Activated CD4-positive, alpha-beta memory T cell treated with anti-CD3 and anti-CD28 coated beads, Interleukin-2, amount 10 ng/mL, durations not matched to agents 7 days and 5 days (primary cell): ENCODE measurements around the gene PATL2. TPM values are rescaled to one million over a fixed set of nuclear protein-coding genes. Genes with fewer than 3 reads are reported as not detected.

Experiments used
- CTCF ChIA-PET: fragments of 350-600 bp; sonication (Branson Sonifier 250); formaldehyde crosslinking; loops from one replicate; lab custom pipeline; 2021; ENCODE audit warnings: antibody characterized with exemption, inconsistent platforms; lab: Charles Lee
- POLR2A ChIA-PET: fragments of 350-600 bp; sonication (Branson Sonifier 250); formaldehyde crosslinking; loops from one replicate; lab custom pipeline; 2021; ENCODE audit warnings: antibody characterized with exemption; lab: Charles Lee
- DNase-seq: peaks from one replicate; pipeline ENCODE4 v3.0.0-alpha.2; 2020
- H3K27ac Mint-ChIP-seq: one replicate; pipeline ENCODE4 v1.8.0; 2021; ENCODE audit warnings: mild to moderate bottlenecking, mixed read lengths
- H3K27me3 Mint-ChIP-seq: one replicate; pipeline ENCODE4 v1.8.0; 2021; ENCODE audit warnings: mixed read lengths
- H3K36me3 Mint-ChIP-seq: one replicate; pipeline ENCODE4 v1.8.0; 2021; ENCODE audit warnings: low read depth, mixed read lengths
- H3K4me1 Mint-ChIP-seq: one replicate; pipeline ENCODE4 v1.8.0; 2021; ENCODE audit warnings: mixed read lengths
- H3K4me3 Mint-ChIP-seq: one replicate; pipeline ENCODE4 v1.8.0; 2021; ENCODE audit warnings: mild to moderate bottlenecking, mixed read lengths
- H3K9me3 Mint-ChIP-seq: one replicate; pipeline ENCODE4 v1.8.0; 2021; ENCODE audit warnings: mixed read lengths
- total RNA-seq, 2 experiments: library from RNA; stranded (reverse); gene quantifications; one replicate each; pipeline ENCODE4 v1.2.3, GENCODE V29; 2021

Gene PATL2
- total RNA-seq, 2 experiments from 2014 or later = 36.3 to 36.8 TPM

DNA sequence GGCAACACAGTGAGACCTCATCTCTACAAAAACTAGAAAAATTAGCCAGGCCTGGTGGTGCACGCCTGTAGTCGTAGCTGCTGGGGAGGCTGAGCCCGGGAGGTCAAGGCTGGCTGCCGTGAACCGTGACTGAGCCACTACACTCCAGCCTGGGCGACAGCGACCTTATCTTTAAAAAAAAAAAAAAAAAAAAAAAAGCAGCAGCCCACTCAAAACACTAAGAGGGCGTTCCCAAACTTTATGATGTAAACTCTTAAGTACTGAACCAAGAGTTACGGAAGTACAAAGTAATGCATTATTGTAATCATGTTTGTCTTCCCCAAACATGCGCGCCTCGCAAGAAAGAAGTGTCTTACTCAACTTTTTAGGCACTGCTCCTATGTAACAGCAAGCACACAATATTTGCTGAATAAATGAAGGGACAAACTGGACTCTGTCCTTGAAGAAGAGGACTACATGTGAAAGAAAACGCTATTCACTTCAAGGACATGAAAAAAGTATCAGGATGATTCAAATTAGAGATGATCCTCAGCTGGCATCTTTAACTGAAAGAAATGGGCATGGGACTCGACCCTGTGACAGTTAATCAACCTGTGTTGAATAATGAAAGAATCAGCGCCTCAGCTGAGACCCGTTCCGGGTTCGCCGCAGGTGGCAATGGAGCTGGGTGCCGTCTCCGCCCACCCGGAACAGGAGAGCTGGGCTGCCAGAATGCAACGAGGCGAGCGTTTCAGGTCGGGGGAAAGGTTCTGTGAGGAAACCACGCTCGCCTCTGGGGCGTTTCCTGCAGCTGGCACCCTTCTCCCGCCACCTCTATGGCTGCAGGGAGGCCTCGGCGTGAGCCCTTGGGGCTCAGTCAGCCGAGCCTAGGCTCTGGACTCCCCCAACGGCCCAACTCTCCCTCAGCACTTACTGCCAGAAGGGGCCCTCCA lies 48.4 kb downstream of the PATL2 start:
- Mint-ChIP-seq H3K27ac (peak overlapping the region; percentile 92), H3K27me3 (no peaks in the 10 kb centered on the region), H3K4me3 (peak overlapping the region; percentile 97), H3K4me1 (peaks cover 55% of the 10 kb centered on the region), H3K36me3 (peaks cover 22% of the 10 kb centered on the region), H3K9me3 (no peaks in the 10 kb centered on the region)
- peak; percentile 90 for DNase-seq
- ChIA-PET CTCF (interaction anchor here (0.6 to 7.4 kb wide), 29 partner anchors 8 to 118 kb away, joined by 3 to 329 read pairs (median 5); partner anchors contain the start of genes B2M, PATL2 and TRIM69), POLR2A (interaction anchor here (0.6 to 35.5 kb wide), 33 partner anchors 11 to 235 kb away, joined by 3 to 4153 read pairs (median 6); partner anchors contain the start of genes B2M, CTDSPL2, EIF3J and PATL2)

DNA sequence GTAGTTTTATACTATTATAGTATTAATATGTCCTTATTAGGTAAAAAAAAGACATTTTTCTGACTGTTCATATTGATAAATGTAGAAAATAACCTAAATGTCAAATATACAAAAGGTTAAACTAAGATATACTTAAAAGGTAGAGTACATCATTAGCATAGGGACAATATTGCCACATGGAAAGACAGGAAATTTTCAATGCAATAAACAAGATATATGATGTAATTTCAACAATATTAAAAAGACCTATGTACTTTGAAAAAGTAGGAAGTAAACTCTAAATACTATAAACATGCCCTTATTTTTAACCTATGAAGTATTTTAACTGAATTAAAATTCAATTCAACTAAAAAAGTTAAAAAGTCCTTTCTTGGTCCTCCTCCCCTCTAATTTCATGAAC lies 49.5 kb downstream of the PATL2 start:
- Mint-ChIP-seq H3K4me3 (peak overlapping the region; percentile 97), H3K36me3 (peaks cover 27% of the 10 kb centered on the region), H3K27ac (peak overlapping the region; percentile 13), H3K9me3 (no peaks in the 10 kb centered on the region), H3K4me1 (peaks cover 44% of the 10 kb centered on the region), H3K27me3 (no peaks in the 10 kb centered on the region)
- no peak for DNase-seq
- POLR2A ChIA-PET = interaction anchor here (1.8 to 35.5 kb wide), 7 partner anchors 11 to 234 kb away, joined by 11 to 4153 read pairs (median 47); partner anchors contain the start of genes B2M, CTDSPL2, PATL2 and TRIM69
- CTCF ChIA-PET = interaction anchor here (1.0 to 7.4 kb wide), 11 partner anchors 21 to 115 kb away, joined by 3 to 329 read pairs (median 7); partner anchors contain the start of genes B2M, PATL2 and TRIM69

DNA sequence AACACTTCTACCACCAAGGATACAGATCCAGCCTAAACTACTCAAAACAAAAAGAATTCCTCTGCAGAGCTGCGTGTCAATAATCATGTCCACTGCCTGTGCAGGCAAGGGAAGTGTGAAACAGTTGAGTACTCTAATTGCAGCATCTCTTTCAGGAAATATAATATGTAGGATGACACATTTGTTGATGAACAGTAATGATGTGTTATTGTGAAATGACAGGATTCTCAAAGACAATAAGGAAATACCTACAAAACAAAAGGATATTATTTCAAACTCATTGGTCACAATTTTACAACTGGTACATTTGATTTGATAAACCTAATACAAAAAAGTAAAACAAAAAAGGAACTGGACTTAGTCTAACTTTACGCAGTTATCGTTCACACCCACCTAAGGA lies 52.1 kb downstream of the PATL2 start:
- H3K9me3 Mint-ChIP-seq = no peaks in the 10 kb centered on the region
- H3K27me3 Mint-ChIP-seq = no peaks in the 10 kb centered on the region
- no peak overlapping the region for H3K4me3 Mint-ChIP-seq
- POLR2A ChIA-PET = interaction anchor here (35.5 kb wide), 1 partner anchor 62 kb away, joined by 4153 read pairs; the partner anchor contains the start of genes B2M, PATL2 and TRIM69
- DNase-seq = no peak
- H3K4me1 Mint-ChIP-seq = peaks cover 25% of the 10 kb centered on the region
- CTCF ChIA-PET = interaction anchor here (0.6 to 1.5 kb wide), 3 partner anchors 17 to 79 kb away, joined by 3 to 8 read pairs (median 3); no protein-coding TSS in a partner anchor
- H3K36me3 Mint-ChIP-seq = peaks cover 43% of the 10 kb centered on the region
- no peak overlapping the region for H3K27ac Mint-ChIP-seq

DNA sequence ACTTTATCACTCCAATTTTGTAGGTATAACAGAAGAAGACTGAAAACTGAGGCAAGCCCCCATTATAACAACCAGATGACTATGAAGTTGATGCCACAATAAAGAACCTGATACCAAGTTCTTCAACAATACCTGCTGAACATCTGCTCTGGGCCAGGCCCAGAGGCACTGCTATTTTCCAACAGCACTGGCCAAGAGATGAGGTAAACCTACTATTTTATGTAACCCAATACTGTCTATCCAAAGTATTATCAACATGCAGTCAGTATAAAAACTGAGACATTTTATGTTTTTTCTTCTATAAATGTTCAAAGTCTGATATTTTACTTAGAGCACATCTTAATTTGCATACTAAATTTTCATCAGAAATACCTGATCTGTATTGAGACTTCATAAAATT lies 53.7 kb downstream of the PATL2 start:
- peaks cover 22% of the 10 kb centered on the region for H3K4me1 Mint-ChIP-seq
- H3K27me3 Mint-ChIP-seq = no peaks in the 10 kb centered on the region
- DNase-seq = no peak
- no peak overlapping the region for H3K4me3 Mint-ChIP-seq
- H3K36me3 Mint-ChIP-seq = peaks cover 49% of the 10 kb centered on the region
- ChIA-PET POLR2A (interaction anchor here (0.7 to 1.7 kb wide), 5 partner anchors 20 to 78 kb away, joined by 3 to 7 read pairs (median 4); partner anchors contain the start of genes B2M, PATL2 and TRIM69), CTCF (interaction anchor here (1.3 to 1.7 kb wide), 3 partner anchors 10 to 81 kb away, joined by 3 to 4 read pairs (median 3); no protein-coding TSS in a partner anchor)
- H3K27ac Mint-ChIP-seq = no peak overlapping the region
- H3K9me3 Mint-ChIP-seq = no peaks in the 10 kb centered on the region

DNA sequence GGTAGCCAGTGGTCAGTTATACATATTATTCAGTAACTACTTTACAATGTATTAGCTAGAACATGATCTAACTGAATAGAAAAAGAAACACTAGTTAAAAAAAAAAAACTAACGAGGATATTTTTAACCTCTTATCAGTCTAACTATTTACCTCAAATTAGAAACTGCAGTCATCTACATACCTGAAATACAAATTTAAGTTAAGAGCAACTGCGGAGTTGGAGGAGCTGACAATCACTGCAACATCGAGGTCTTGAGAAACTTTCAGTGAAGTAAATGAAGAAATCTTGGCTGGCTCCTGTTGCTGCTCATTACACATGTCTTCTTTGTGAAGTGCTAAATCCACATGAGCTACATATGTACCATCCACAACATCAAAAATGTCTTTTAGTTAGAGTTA lies 54.2 kb downstream of the PATL2 start:
- ChIA-PET POLR2A (interaction anchor here (0.7 to 1.7 kb wide), 5 partner anchors 20 to 79 kb away, joined by 3 to 7 read pairs (median 4); partner anchors contain the start of genes B2M, PATL2 and TRIM69), CTCF (interaction anchor here (0.9 to 1.7 kb wide), 4 partner anchors 9 to 82 kb away, joined by 3 to 4 read pairs (median 3); no protein-coding TSS in a partner anchor)
- Mint-ChIP-seq H3K27me3 (no peaks in the 10 kb centered on the region), H3K36me3 (peaks cover 53% of the 10 kb centered on the region), H3K4me3 (no peak overlapping the region), H3K4me1 (peaks cover 21% of the 10 kb centered on the region), H3K27ac (no peak overlapping the region), H3K9me3 (no peaks in the 10 kb centered on the region)
- no peak for DNase-seq

DNA sequence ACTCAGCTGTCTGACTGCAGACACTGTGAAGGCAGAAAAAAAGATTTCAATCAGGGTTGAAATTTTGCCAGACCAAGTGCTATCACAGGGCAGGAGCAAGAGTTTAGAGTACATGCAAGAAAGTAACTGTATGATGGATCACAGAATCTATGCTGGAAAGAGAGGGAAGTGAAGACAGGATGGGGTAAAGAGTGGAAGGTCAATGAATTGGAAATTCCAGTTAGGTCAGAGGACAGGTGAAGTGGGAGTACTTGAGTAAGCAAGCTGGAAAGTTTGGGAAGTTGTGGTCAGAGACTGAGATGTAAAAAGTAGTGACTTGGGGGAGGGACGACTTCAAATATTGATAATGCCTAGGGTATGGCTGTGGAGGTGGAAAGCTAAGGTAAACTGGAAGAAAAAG lies 54.8 kb downstream of the PATL2 start:
- H3K27ac Mint-ChIP-seq = no peak overlapping the region

DNA sequence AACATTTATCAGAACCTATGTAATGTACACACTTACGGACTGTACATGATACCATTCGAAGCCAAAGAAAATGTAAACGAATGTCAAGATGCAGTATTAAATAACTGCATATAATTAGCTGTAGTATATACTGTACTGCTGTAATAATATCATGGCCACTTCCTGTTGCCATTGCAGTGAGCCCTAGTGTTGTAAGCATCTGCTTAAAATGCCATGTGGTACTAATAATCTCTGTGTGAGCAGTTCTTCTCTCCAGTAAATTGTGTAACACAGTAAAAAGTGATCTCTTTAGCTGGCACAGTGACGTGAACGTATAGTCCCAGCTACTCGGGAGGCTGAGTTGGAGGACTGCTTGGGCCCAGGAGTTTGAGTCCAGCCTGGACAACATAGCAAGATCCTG lies 56.3 kb downstream of the PATL2 start:
- CTCF ChIA-PET = interaction anchor here (0.6 to 1.0 kb wide), 2 partner anchors 8 to 197 kb away, joined by 3 read pairs; no protein-coding TSS in a partner anchor
- H3K27me3 Mint-ChIP-seq = no peaks in the 10 kb centered on the region
- H3K9me3 Mint-ChIP-seq = no peaks in the 10 kb centered on the region
- no peak for DNase-seq
- no peak overlapping the region for H3K4me3 Mint-ChIP-seq
- H3K4me1 Mint-ChIP-seq = peaks cover 13% of the 10 kb centered on the region
- H3K36me3 Mint-ChIP-seq = peaks cover 67% of the 10 kb centered on the region
- H3K27ac Mint-ChIP-seq = no peak overlapping the region
- POLR2A ChIA-PET = interaction anchor here (1.2 kb wide), 2 partner anchors 56 to 57 kb away, joined by 4 to 6 read pairs; partner anchors contain the start of genes B2M and PATL2

More for the DNA sequence above, 54.8 kb downstream of the PATL2 start:
- no peaks in the 10 kb centered on the region for H3K9me3 Mint-ChIP-seq
- H3K4me3 Mint-ChIP-seq = no peak overlapping the region
- POLR2A ChIA-PET = interaction anchor here (1.2 to 1.7 kb wide), 4 partner anchors 55 to 79 kb away, joined by 3 to 7 read pairs (median 4); partner anchors contain the start of genes B2M, PATL2 and TRIM69
- H3K36me3 Mint-ChIP-seq = peaks cover 60% of the 10 kb centered on the region
- H3K27me3 Mint-ChIP-seq = no peaks in the 10 kb centered on the region
- DNase-seq = no peak
- CTCF ChIA-PET = interaction anchor here (0.9 to 1.7 kb wide), 4 partner anchors 9 to 83 kb away, joined by 3 to 4 read pairs (median 3); no protein-coding TSS in a partner anchor
- H3K4me1 Mint-ChIP-seq = peaks cover 17% of the 10 kb centered on the region

DNA sequence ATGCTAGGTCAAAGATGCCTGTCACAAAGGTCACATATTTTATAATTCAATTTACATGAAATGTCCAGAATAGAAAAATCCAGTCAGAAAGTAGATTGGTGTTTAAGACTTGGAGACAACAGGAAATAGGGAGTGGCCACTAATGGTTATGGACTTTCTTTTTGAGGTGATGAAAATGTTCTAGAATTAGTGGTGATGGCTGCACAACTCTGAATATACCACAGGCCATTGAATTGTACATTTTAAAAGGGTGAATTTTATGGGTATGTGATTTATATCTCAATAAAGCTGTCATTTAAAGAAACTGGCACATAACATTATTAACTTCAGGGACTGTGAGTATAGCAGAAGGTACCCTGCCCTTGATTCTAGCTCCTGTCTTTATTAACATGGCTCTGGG lies 63.5 kb downstream of the PATL2 start:
- CTCF ChIA-PET = interaction anchor here (1.0 kb wide), 1 partner anchor 9 kb away, joined by 3 read pairs; no protein-coding TSS in a partner anchor
- POLR2A ChIA-PET = interaction anchor here (1.1 to 1.6 kb wide), 2 partner anchors 16 to 79 kb away, joined by 3 to 7 read pairs; partner anchors contain the start of gene SPG11
- Mint-ChIP-seq H3K27ac (no peak overlapping the region), H3K36me3 (peaks cover 73% of the 10 kb centered on the region), H3K4me3 (no peak overlapping the region), H3K9me3 (peaks cover 12% of the 10 kb centered on the region), H3K27me3 (no peaks in the 10 kb centered on the region), H3K4me1 (peaks cover 42% of the 10 kb centered on the region)
- no peak for DNase-seq

DNA sequence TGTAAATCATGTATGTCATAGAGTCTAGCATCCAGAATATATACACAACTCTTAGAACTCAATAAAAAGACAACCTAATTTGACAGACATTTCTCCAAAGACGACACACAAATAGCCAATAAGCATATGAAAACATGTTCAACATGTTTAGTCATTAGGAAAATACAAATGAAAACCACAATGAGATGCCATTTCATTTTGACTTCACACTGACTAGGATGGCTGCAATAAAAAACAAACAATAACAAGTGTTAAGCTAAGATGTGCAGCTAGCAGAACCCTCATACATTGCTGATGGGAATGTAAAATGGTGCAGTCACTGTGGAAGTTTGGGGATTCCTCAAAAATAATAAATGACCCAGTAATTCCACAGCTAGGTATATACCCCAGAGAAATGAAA lies 64.1 kb downstream of the PATL2 start:
- DNase-seq = no peak
- H3K4me3 Mint-ChIP-seq = no peak overlapping the region
- H3K4me1 Mint-ChIP-seq = peaks cover 42% of the 10 kb centered on the region
- CTCF ChIA-PET = interaction anchor here (1.0 kb wide), 1 partner anchor 10 kb away, joined by 3 read pairs; no protein-coding TSS in a partner anchor
- H3K9me3 Mint-ChIP-seq = peaks cover 12% of the 10 kb centered on the region
- H3K27me3 Mint-ChIP-seq = no peaks in the 10 kb centered on the region
- peaks cover 69% of the 10 kb centered on the region for H3K36me3 Mint-ChIP-seq
- POLR2A ChIA-PET = interaction anchor here (1.1 to 1.6 kb wide), 2 partner anchors 16 to 80 kb away, joined by 3 to 7 read pairs; partner anchors contain the start of gene SPG11
- H3K27ac Mint-ChIP-seq = peak overlapping the region; percentile 14

DNA sequence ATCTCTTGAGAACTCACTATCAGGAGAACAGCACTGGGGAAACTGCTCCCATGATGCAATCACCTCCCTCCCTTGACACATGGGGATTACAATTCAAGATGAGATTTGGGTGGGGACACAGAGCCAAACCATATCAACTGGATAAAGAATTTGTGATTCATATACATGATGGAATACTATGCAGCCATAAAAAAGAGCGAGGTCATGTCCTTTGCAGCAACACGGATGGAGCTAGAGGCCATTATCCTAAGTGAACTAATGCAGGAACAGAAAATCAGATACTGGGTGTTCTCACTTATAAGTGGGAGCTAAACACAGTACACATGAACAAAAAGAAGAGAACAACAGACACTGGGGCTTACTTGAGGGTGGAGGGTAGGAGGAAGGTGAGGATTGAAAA lies 64.7 kb downstream of the PATL2 start:
- H3K4me3 Mint-ChIP-seq = no peak overlapping the region
- H3K27ac Mint-ChIP-seq = no peak overlapping the region
- no peaks in the 10 kb centered on the region for H3K27me3 Mint-ChIP-seq
- ChIA-PET POLR2A (interaction anchor here (0.6 to 1.6 kb wide), 3 partner anchors 16 to 90 kb away, joined by 3 read pairs; partner anchors contain the start of gene TRIM69), CTCF (no interaction called here)
- peaks cover 12% of the 10 kb centered on the region for H3K9me3 Mint-ChIP-seq
- peaks cover 67% of the 10 kb centered on the region for H3K36me3 Mint-ChIP-seq
- H3K4me1 Mint-ChIP-seq = peaks cover 42% of the 10 kb centered on the region
- DNase-seq = no peak

DNA sequence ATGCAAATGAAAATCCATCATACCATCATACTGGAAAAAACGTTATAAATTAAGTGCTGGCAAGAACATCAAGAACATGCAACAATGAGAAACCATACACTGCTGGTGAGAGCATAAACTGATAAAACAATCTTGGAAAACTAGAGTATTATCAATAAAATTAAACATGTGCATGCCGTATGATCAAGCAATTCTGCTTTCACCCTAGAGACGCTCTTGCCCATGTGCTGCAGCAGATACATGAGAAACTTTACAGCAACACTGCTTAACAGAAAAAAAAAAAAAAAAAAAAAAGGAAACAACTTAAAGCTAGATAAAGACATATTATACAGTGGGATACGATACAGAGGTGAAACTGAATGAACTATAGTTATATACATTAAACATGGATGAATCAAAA lies 69.5 kb downstream of the PATL2 start:
- no peak for DNase-seq
- Mint-ChIP-seq H3K27me3 (no peaks in the 10 kb centered on the region), H3K27ac (no peak overlapping the region), H3K4me3 (no peak overlapping the region), H3K9me3 (peaks cover 10% of the 10 kb centered on the region), H3K4me1 (peaks cover 24% of the 10 kb centered on the region), H3K36me3 (peaks cover 57% of the 10 kb centered on the region)
- ChIA-PET POLR2A (no interaction called here), CTCF (interaction anchor here (0.6 to 0.7 kb wide), 2 partner anchors 10 to 18 kb away, joined by 3 to 5 read pairs; no protein-coding TSS in a partner anchor)

DNA sequence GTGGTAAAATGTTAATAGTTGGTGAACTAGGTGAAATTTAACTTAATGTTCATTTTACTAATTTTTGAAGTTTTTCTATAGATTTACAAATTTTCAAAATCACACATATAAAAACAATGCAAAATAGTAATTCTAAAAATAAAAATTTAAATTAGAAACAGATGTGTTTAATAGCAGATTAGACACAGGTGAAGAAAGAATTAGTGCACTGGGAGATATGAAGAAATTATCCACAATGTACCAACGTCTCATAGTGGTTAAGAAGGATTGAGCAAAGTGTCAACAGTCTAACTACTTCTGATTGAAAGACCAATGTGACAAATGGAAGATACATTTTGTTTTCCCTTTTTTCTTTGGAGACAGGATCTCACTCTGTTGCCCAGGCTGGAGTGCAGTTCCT lies 74.1 kb downstream of the PATL2 start:
- Mint-ChIP-seq H3K27me3 (no peaks in the 10 kb centered on the region), H3K36me3 (peaks cover 50% of the 10 kb centered on the region), H3K27ac (no peak overlapping the region), H3K4me1 (peaks cover 15% of the 10 kb centered on the region), H3K9me3 (peaks cover 2% of the 10 kb centered on the region), H3K4me3 (no peak overlapping the region)
- ChIA-PET POLR2A (interaction anchor here (1.6 kb wide), 1 partner anchor 74 kb away, joined by 5 read pairs; the partner anchor contains the start of genes B2M and PATL2), CTCF (no interaction called here)
- DNase-seq = no peak
